GM19035 (cell line): ENCODE data around the gene BPTF.
"Not testable (repeated sequence)": the region's sequence is repeated elsewhere in the genome, so short reads cannot be mapped to it uniquely, and the experiment has no call there.

Source experiments
- ATAC-seq: cut with Tn5 transposase; IDR thresholded peaks from one replicate; pipeline ENCODE4 v1.9.1; 2021; ENCODE audit not compliant: unreplicated experiment

Gene BPTF

GRCh38 chr17:67833134-67833533, 7.8 kb downstream of the BPTF start:
- ATAC-seq = no peak

GRCh38 chr17:67833946-67834631, 8.8 kb downstream of the BPTF start:
- ATAC-seq = no peak

GRCh38 chr17:67834634-67835033, 9.3 kb downstream of the BPTF start:
- no peak for ATAC-seq

- ATAC-seq = no peak
Observed at GRCh38 chr17:67836205-67836987, 11.1 kb downstream of the BPTF start.

- ATAC-seq = no peak
Observed at GRCh38 chr17:67837965-67838364, 12.7 kb downstream of the BPTF start.

GRCh38 chr17:67838538-67838937, 13.2 kb downstream of the BPTF start:
- ATAC-seq = no peak

- ATAC-seq = no peak
Observed at GRCh38 chr17:67841992-67842391, 16.7 kb downstream of the BPTF start.

GRCh38 chr17:67842648-67843047, 17.3 kb downstream of the BPTF start:
- ATAC-seq = no peak

- ATAC-seq = no peak
Observed at GRCh38 chr17:67845374-67845773, 20.1 kb downstream of the BPTF start.

GRCh38 chr17:67848189-67848588, 22.9 kb downstream of the BPTF start:
- ATAC-seq = not testable (repeated sequence)

GRCh38 chr17:67848846-67849245, 23.5 kb downstream of the BPTF start:
- not testable (repeated sequence) for ATAC-seq

GRCh38 chr17:67850991-67851631, 25.8 kb downstream of the BPTF start:
- no peak for ATAC-seq

- ATAC-seq = no peak
Observed at GRCh38 chr17:67853703-67854102, 28.4 kb downstream of the BPTF start.

GRCh38 chr17:67854378-67854777, 29.1 kb downstream of the BPTF start:
- ATAC-seq = no peak

GRCh38 chr17:67855504-67856324, 30.4 kb downstream of the BPTF start:
- no peak for ATAC-seq

- ATAC-seq = not testable (repeated sequence)
Observed at GRCh38 chr17:67856402-67856801, 31.1 kb downstream of the BPTF start.

- ATAC-seq = no peak
Observed at GRCh38 chr17:67862614-67863217, 37.4 kb downstream of the BPTF start.

- ATAC-seq = peak; percentile 60
Observed at GRCh38 chr17:67863624-67864247, 38.4 kb downstream of the BPTF start.

GRCh38 chr17:67865438-67865837, 40.1 kb downstream of the BPTF start:
- no peak for ATAC-seq

- ATAC-seq = no peak
Observed at GRCh38 chr17:67867591-67867990, 42.3 kb downstream of the BPTF start.
